Measurements from ENCODE around the gene SPEF1. TPM values are rescaled to one million over a fixed set of nuclear protein-coding genes. Genes with fewer than 3 reads are reported as not detected.

The SPEF1 gene
- total RNA-seq, 4 donors from 2014 or later, result not detected

DNA sequence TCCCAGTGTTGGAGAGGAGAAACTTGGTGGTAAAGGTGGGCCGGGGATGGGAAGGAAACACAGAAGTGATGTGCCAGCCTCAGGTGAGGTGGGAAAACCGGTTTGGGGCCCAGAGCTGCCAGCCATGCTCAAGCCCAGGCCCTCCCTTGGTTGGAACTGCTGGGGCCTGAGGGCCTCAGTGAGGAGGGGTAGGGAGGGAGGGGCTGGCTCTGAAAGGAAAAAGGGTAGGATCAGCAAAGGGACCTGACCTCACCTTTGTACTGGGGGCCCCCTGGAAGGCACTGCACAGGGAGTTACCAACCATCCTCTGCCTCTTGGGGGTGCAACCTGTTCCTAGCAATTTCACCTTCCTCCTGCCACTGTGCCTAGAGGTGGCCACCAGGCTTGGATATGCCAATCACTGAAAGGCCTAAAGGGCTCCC is 1.8 kb upstream of the SPEF1 start:
- no peaks in the 10 kb centered on the region for H3K36me3 ChIP-seq
- ATAC-seq (no peak), DNase-seq (no peak)
- no peak overlapping the region for H3K27ac ChIP-seq
- no peak overlapping the region for H3K4me3 ChIP-seq
- peaks cover 40% of the 10 kb centered on the region in 2 donors for H3K4me1 ChIP-seq
- TF ChIP-seq, protein P1, sequence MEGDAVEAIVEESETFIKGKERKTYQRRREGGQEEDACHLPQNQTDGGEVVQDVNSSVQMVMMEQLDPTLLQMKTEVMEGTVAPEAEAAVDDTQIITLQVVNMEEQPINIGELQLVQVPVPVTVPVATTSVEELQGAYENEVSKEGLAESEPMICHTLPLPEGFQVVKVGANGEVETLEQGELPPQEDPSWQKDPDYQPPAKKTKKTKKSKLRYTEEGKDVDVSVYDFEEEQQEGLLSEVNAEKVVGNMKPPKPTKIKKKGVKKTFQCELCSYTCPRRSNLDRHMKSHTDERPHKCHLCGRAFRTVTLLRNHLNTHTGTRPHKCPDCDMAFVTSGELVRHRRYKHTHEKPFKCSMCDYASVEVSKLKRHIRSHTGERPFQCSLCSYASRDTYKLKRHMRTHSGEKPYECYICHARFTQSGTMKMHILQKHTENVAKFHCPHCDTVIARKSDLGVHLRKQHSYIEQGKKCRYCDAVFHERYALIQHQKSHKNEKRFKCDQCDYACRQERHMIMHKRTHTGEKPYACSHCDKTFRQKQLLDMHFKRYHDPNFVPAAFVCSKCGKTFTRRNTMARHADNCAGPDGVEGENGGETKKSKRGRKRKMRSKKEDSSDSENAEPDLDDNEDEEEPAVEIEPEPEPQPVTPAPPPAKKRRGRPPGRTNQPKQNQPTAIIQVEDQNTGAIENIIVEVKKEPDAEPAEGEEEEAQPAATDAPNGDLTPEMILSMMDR (IDR thresholded peaks at IDR 0.05 in 4 of 5, conservative IDR thresholded peaks at IDR 0.05 in 1 of 5), result no peak
- no peak for TF ChIP-seq POLR2A (IDR thresholded peaks at IDR 0.05)
- H3K27me3 ChIP-seq, result peaks cover 0 to 2% (median 0%) of the 10 kb centered on the region in 3 donors
- intact Hi-C loops (cut with DNase I; ENCODE audit: low total_unique reads) (no loop called here), in situ Hi-C loops (cut with MboI; ENCODE audit: low sequenced_read_pairs in 4 of 4) (no loop called here)
- no peaks in the 10 kb centered on the region for H3K9me3 ChIP-seq

DNA sequence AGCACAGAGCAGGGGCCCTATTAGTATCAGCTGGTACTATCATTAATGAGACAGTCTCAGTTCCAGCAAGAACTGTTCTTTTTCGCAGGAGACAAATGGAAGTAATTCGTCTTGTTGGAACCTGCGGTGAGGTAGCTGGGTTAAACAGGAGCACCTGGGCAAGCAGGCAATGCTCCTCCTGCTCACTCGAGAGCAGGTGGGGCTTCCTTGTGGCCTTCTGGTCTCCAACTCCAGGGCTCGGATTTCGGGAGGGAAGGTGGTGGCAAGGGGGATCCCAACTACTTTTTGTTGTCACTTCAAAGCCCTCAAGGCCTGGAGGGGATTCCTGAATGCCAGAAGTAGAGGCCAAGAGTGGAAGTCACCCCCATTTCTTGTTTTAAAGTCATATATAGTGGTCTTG is 1.3 kb upstream of the SPEF1 start:
- intact Hi-C loops (cut with DNase I; ENCODE audit: low total_unique reads), result no loop called here
- Histone ChIP-seq H3K27me3 (peaks cover 0 to 7% (median 3%) of the 10 kb centered on the region in 3 donors), H3K27ac (no peak overlapping the region), H3K4me3 (no peak overlapping the region), H3K36me3 (no peaks in the 10 kb centered on the region), H3K4me1 (peaks cover 43 to 45% of the 10 kb centered on the region in 2 donors), H3K9me3 (no peaks in the 10 kb centered on the region)
- DNase-seq (no peak), ATAC-seq (no peak)
- TF ChIP-seq POLR2A (IDR thresholded peaks at IDR 0.05), result no peak
- in situ Hi-C loops (cut with MboI; ENCODE audit: low sequenced_read_pairs in 4 of 4), result no loop called here

DNA sequence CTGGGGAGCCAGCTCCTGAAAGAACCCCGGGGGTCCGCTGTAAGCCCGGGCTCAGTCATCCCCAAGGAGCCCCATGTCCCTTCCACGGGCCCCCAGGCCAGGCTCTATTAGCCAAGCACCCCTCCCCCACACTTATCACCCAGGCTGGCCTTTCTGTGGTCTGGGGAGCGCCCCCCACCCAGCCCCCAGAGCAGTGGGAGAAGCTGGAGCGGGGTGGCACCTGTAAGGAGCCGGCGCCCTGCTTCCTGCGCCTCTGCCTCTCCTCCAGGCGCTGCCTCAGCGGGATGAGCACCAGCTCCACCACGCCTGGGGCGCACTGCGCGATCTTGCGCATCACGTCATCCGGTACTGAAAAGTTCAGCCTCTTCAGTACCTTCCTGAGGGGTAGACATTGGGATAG is 2.3 kb downstream of the SPEF1 start:
- ATAC-seq (no peak), DNase-seq (no peak)
- H3K36me3 ChIP-seq, result no peaks in the 10 kb centered on the region
- in situ Hi-C loops (cut with MboI; ENCODE audit: low sequenced_read_pairs in 4 of 4) (no loop called here), intact Hi-C loops (cut with DNase I; ENCODE audit: low total_unique reads) (no loop called here)
- no peaks in the 10 kb centered on the region for H3K9me3 ChIP-seq
- H3K4me3 ChIP-seq, result no peak overlapping the region
- TF ChIP-seq POLR2A (IDR thresholded peaks at IDR 0.05), result no peak
- TF ChIP-seq, protein P1 (IDR thresholded peaks at IDR 0.05 in 4 of 5, conservative IDR thresholded peaks at IDR 0.05 in 1 of 5), result no peak
- H3K27ac ChIP-seq, result no peak overlapping the region
- peaks cover 0 to 15% (median 14%) of the 10 kb centered on the region in 3 donors for H3K27me3 ChIP-seq
- H3K4me1 ChIP-seq, result peaks cover 20 to 32% of the 10 kb centered on the region in 2 donors

DNA sequence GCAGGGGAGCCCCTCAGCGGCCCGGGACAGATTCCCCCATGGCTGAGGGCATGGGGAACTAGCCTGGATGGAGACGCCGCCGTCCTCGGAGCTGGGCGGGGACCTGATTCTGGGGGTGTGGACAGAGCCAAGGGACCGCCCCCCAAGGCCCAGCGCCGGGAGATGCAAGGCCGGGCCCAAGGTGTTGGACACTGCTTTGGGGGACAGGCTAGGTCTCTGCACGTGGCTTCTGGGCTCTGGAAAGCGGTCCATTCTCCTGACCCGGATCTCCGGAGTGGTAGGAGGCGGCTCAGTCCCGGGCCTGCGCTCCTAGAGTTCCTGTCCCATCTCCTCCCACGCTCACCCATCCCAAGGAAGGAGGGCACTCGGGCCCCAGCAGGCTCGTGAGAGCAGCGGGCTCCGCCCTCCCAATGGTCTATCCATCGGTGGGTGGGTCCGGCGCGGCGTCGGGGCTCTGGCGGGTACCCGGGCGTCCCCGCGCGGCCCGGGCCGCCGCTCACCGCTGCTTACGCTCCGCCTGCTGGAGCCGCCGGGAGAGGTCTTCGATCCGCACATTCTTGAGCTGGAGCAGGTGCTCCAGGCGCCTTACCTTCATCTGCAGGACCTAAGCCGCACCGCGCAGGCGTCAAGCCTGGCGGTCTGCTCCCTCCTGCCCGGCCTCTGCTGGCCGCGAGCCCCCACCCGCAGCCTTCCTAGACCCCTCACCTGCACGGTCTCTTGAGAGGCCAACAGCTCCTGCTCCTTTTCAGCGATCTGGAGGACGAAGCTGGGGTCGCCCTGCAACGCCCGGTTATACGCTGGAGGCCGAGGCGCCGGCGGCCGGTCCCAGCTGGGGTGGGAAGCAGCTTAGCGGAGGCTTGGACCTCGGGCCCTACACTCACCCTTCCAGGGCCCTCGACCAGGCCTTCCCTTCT is 3.3 kb downstream of the SPEF1 start:
- TF ChIP-seq, protein P1 (IDR thresholded peaks at IDR 0.05 in 4 of 5, conservative IDR thresholded peaks at IDR 0.05 in 1 of 5), result no peak
- ATAC-seq (no peak), DNase-seq (no peak)
- Histone ChIP-seq H3K9me3 (no peaks in the 10 kb centered on the region), H3K27ac (no peak overlapping the region), H3K36me3 (no peaks in the 10 kb centered on the region), H3K4me1 (peaks cover 14 to 22% of the 10 kb centered on the region in 2 donors), H3K27me3 (peaks cover 0 to 15% (median 14%) of the 10 kb centered on the region in 3 donors), H3K4me3 (peak overlapping the region; percentile 49 to 53 (median 52))
- intact Hi-C loops (cut with DNase I; ENCODE audit: low total_unique reads) (no loop called here), in situ Hi-C loops (cut with MboI; ENCODE audit: low sequenced_read_pairs in 4 of 4) (no loop called here)

DNA sequence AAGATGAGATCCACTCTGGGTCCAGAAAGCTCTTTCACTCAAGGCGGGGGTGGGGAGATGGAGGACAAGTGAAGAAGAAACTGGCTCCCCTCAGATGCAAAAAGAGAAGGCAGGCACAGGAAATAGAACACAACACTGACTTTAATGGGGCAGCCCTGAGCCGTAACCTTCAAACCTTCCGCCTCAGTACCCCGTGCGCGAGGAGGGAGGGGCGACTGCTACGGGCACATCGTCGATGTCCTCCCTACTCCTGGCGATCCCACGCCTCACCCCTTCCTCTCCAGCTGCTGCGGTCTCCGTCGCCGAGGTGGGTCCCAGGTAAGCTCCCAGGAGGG is 3.9 kb downstream of the SPEF1 start:
- Histone ChIP-seq H3K4me3 (peak overlapping the region; percentile 49 to 53 (median 52)), H3K27ac (no peak overlapping the region), H3K4me1 (peaks cover 14 to 22% of the 10 kb centered on the region in 2 donors), H3K27me3 (peaks cover 0 to 15% (median 14%) of the 10 kb centered on the region in 3 donors), H3K36me3 (no peaks in the 10 kb centered on the region), H3K9me3 (no peaks in the 10 kb centered on the region)
- DNase-seq (no peak), ATAC-seq (no peak)
- intact Hi-C loops (cut with DNase I; ENCODE audit: low total_unique reads) (no loop called here), in situ Hi-C loops (cut with MboI; ENCODE audit: low sequenced_read_pairs in 4 of 4) (no loop called here)
- TF ChIP-seq POLR2A (IDR thresholded peaks at IDR 0.05), result no peak
- TF ChIP-seq, protein P1 (IDR thresholded peaks at IDR 0.05 in 4 of 5, conservative IDR thresholded peaks at IDR 0.05 in 1 of 5), result no peak

All from gastrocnemius medialis (tissue), 4 donors.